GM18520 (cell line): ENCODE results near the gene UAP1L1.

ENCODE experiments used
- ATAC-seq: cut with Tn5 transposase; IDR thresholded peaks from one replicate; pipeline ENCODE4 v1.9.1; 2021; ENCODE audit not compliant: unreplicated experiment

UAP1L1 gene

GRCh38 chr9:137128158-137128861 is 51.0 kb downstream of the UAP1L1 start:
- ATAC-seq = no peak

- peak; percentile 9 for ATAC-seq
These were observed 51.6 kb downstream of the UAP1L1 start for GRCh38 chr9:137128862-137129455.

GRCh38 chr9:137129456-137130175 is 52.3 kb downstream of the UAP1L1 start:
- ATAC-seq = peak; percentile 71

GRCh38 chr9:137130176-137130755 is 52.9 kb downstream of the UAP1L1 start:
- ATAC-seq = no peak
